Smooth muscle cell of the brain vasculature (primary cell): Measurements from ENCODE around the gene TMUB2.
"Not testable (repeated sequence)": the region's sequence is repeated elsewhere in the genome, so short reads cannot be mapped to it uniquely, and the experiment has no call there.

Experiments
- DNase-seq: peaks from one replicate; pipeline ENCODE4 v3.0.0-alpha.2; 2012; ENCODE audit warnings: low read depth, low spot score

TMUB2 gene

GRCh38 chr17:44186307-44187130 is at the start of gene TMUB2:
Gene TMUB2 (plus strand): TSS chr17:44186972. CDS start chr17:44187709, 737 bp downstream.
- peak; percentile 98 for DNase-seq

DNA sequence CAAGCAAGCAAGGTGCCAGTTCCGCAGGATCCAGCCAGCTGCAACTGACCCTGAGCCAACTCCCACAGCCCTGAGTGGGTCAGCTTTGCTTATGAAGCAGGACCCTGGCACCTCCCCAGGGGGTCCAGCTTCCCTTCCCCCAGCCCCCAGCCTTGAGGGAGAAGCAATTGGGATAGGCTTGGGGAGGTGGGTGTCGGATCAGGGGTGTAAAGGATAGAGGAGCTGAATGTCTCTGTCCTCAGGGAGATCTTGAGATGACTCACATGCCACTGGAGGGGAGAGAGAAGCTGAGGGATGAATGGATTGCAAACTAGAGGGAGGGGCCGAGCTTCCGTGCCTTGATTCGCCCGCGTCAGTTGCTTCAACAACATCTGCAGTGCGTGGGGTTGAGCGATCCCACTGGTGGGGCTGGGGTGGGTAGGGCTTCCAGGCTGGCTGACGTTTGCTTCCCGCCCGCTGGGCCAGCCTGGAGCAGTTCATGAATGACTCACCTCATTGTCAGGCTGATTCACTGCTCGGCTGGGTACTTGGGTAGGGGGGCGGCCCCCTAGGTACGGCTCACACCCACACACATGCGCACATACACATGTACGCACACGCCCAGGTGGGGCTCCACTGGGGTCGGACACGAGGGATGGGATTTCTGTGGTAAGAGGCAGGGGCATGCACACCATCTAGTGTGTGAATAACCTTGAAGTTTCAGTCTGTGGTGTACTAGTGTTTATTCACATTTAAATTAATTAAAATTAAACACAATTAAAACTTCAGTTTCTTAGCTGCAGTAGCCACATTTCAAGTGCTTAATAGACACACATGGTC is 48.7 kb upstream of the TMUB2 start:
- peak; percentile 96 for DNase-seq

DNA sequence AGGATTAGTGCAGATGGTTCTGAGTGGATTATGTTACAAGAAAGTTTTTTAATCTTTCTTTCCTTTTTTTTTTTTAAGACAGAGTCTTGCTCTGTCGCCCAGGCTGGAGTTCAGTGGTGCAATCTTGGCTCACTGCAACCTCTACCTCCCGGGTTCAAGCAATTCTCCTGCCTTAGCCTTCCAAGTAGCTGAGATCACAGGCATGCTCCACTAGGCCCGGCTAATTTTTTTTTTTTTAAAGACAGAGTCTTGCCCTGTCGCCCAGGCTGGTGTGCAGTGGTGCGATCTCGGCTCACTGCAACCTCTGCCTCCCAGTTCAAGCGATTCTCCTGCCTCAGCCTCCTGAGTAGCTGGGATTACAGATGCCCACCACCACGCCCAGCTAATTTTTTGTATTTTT is 42.9 kb upstream of the TMUB2 start:
- DNase-seq = not testable (repeated sequence)

- DNase-seq = no peak
Observed at GRCh38 chr17:44144966-44145739, 41.6 kb upstream of the TMUB2 start.

GRCh38 chr17:44146375-44147346 is 40.1 kb upstream of the TMUB2 start:
- no peak for DNase-seq

DNA sequence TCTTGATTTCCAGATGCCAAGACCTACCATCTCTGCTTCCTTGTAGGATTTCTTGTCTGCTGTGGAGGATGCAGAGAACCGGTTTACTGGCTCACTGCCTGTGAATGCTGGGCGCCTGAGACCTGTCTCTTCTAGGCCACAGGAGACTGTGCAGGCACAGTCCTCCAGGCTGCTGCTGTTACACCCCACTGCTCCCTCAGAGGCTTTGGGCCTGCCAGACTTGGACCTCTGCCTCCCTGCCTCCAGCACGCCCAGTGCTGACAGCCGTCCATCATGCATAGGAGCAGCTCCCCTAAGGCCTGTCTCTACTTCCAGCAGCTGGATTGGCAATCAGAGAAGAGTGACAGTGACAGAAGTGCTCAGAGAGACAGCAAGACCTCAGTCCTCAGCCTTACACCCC is 39.0 kb upstream of the TMUB2 start:
- no peak for DNase-seq

GRCh38 chr17:44149066-44149465 is 37.7 kb upstream of the TMUB2 start:
- not testable (repeated sequence) for DNase-seq

DNA sequence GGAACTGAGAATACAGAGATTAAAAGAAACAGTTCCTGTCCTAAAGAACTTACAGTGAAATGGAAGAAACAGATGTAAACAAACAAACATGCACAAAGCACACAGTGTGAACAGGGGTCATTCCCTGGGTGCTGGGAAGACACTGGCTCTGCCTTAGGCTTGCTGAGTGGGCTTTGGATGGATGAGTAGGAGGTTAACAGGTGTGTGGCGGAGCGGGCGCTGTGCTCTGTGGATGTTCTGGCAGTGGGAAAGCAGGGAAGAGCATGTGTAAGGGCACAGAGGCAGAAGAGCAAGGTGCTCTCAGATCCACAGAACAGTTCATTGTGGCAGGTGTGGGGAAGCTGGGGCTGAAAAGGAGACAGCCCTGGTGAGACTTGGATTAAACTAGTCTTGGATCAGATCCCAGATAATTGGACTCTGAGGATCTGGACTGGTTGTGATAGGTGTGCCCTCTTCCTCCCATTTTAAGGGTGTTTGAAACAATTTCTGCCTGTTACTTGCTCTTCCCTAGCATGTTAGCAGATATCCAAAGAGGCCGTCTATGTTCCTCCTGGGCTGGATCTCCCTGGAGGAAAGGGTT is 36.9 kb upstream of the TMUB2 start:
- DNase-seq = no peak

GRCh38 chr17:44152875-44153274 is 33.9 kb upstream of the TMUB2 start:
- DNase-seq = no peak

DNA sequence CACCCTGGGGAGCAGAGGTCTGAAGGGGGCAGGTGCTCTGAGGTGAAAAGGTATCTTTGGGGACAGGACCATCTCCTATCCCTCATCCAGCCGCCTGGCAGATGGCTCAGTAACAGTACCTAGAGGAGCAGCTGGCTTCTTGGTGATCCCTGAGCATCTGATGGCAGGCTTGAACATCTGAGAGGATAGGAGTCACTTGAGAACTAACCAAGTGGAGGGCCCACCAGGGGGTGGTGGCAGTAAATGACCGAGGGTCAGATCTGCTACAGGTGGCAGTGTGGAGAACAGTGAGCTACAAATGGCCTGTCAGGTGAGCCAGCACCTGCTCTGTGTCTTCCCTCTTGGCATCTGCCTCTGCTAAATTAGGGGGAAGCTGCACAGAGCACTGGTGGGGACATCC is 31.3 kb upstream of the TMUB2 start:
- DNase-seq = no peak

GRCh38 chr17:44159519-44160210 is 27.1 kb upstream of the TMUB2 start:
- DNase-seq = no peak

- DNase-seq = no peak
Observed at GRCh38 chr17:44164476-44164875, 22.3 kb upstream of the TMUB2 start.

DNA sequence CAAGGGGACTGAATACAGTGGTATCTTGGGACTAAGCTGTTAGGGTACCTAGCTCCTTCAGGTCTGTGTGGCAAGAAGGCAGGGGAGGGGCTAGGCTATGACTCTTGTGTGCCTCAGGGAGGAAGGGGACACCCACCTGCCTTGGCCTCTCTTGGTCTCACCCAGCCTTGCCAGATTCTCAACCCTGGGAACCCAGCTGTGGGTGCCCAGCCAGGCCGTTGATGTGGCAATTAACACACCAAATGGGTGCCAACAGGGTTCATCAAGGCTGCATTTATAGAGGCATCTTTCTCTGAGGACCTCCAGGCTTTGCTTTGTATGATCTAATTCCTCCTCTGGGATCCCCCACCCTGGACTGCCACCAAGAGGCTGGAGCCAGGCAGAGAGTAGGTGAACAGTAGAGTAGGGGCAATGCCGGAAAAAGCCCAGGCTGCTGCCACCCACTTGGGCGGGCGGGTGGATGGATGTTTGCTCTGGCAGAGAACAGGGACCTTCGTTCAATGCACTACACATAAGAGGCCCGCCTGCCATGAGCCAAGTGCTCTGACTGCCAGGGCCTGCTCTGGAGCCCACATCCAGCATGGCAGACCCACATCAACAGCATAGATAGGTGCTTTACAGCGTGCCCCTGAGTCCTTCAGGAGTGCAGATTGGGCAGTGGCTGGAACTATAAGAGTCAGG is 19.5 kb upstream of the TMUB2 start:
- DNase-seq = no peak

DNA sequence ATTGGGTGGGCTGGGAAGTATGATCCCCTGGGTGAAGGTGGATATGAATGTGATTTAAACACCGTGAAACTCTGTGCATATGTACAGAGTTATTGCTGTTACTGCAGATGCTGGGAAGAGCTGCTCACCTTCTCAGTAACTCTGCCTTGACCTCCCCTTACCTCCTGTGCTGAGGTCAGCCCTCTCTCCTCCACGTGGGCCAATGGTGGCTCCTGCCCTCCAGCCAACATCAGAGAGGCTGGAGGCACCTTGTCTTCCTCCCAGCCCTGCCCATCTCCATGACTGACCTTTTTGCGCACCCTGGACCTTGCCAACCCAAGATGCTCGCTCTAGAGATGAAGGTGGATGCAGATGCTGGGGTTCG is 16.7 kb upstream of the TMUB2 start:
- DNase-seq = no peak

GRCh38 chr17:44170499-44171201 is 16.1 kb upstream of the TMUB2 start, which contains the start of gene ASB16:
Gene ASB16 (plus strand): TSS chr17:44170704. CDS start chr17:44170790, 86 bp downstream.
- DNase-seq = no peak

DNA sequence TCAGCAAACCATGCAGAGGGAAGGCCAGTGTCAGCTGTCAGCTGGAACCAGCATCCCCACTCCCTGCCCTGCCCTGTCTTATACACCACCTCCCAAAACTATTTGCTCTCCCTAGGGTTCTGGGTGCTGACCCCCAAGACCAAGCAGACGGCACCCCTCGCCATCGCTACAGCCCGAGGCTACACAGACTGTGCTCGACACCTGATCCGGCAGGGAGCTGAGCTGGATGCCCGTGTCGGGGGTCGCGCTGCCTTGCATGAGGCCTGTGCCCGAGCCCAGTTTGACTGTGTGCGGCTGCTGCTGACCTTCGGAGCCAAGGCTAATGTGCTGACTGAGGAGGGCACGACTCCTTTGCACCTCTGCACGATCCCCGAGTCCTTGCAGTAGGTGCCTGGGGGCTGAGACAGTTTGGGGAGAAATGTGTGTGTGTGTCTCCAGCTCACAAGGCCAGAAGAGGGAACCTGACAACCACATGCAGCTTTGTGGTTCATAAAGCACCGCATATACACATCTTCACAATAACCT is 14.8 kb upstream of the TMUB2 start:
- DNase-seq = no peak

- DNase-seq = no peak
Observed at GRCh38 chr17:44174427-44174826, 12.3 kb upstream of the TMUB2 start.

DNA sequence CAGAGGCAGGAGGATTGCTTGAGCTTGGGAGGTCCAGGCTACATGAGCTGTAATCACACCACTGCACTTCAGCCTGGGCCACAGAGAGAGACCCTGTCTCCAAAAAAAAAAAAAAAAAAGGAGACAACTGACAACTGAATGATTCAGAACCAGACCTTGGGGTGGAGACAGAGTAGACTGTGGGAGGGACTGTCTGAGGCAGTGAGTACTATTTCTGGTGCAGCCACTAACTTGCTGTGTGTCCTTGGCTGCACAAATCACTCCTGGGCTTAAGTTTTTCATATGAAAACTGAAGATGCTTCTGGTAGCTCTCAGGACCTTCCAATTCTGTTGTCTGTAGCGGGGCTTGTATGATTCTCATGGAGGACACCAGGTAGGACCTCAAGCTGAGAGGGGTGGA is 10.5 kb upstream of the TMUB2 start:
- no peak for DNase-seq
